H1 (cell line): ENCODE results near the gene CCSER2. TPM values are rescaled to one million over a fixed set of nuclear protein-coding genes. Genes with fewer than 3 reads are reported as not detected.

Experiments used
- CTCF ChIA-PET: fragments of 300-600 bp; sonication (Branson Sonifier 250); formaldehyde crosslinking; loops from one replicate; lab custom pipeline; 2021; ENCODE audit not compliant: partially characterized antibody; lab: Charles Lee
- POLR2A ChIA-PET: fragments of 300-600 bp; sonication (Branson Sonifier 250); formaldehyde crosslinking; loops from one replicate; lab custom pipeline; 2021; ENCODE audit warnings: inconsistent platforms; ENCODE audit not compliant: partially characterized antibody; lab: Charles Lee
- DNase-seq, 2 experiments: peaks; one replicate each; pipeline versions ENCODE4 v3.0.0 to v3.0.0-alpha.2; 2010 to 2022; ENCODE audit warnings: low spot score in 2 of 2, low read depth in 1 of 2, mixed read lengths in 1 of 2
- FAIRE-seq: peaks from 2 replicates; lab custom pipeline; 2011; peaks lifted over from hg19 to GRCh38; lab: Jason Lieb, UNC
- H2AFZ ChIP-seq: 2 replicates; pipeline ENCODE4 v1.8.1; 2012; ENCODE audit warnings: low read length, inconsistent platforms
- H2AK5ac ChIP-seq: 2 replicates; pipeline ENCODE4 v1.6.1; 2013; ENCODE audit warnings: low read depth, low read length
- H2BK120ac ChIP-seq: replicated peaks from 2 replicates; pipeline ENCODE3; 2013; ENCODE audit warnings: low read depth, low read length, inconsistent platforms
- H2BK12ac ChIP-seq: 2 replicates; pipeline ENCODE4 v1.6.1; 2013; ENCODE audit warnings: low read depth, low read length
- H2BK15ac ChIP-seq: 2 replicates; pipeline ENCODE4 v1.6.1; 2013; ENCODE audit warnings: low read length
- H2BK20ac ChIP-seq: 2 replicates; pipeline ENCODE4 v1.6.1; 2013; ENCODE audit warnings: low read length
- H2BK5ac ChIP-seq: 2 replicates; pipeline ENCODE4 v1.6.1; 2013; ENCODE audit warnings: low read depth, low read length
- H3K14ac ChIP-seq: 2 replicates; pipeline ENCODE4 v1.6.1; 2013; ENCODE audit warnings: inconsistent platforms; ENCODE audit not compliant: insufficient read length
- H3K18ac ChIP-seq: 2 replicates; pipeline ENCODE4 v1.6.1; 2013; ENCODE audit warnings: low read length; ENCODE audit errors: extremely low read depth
- H3K23ac ChIP-seq: 2 replicates; pipeline ENCODE4 v1.6.1; 2013; ENCODE audit warnings: inconsistent platforms; ENCODE audit not compliant: insufficient read length
- H3K23me2 ChIP-seq: 2 replicates; pipeline ENCODE4 v1.6.1; 2013; ENCODE audit warnings: low read depth, low read length
- H3K27ac ChIP-seq: 2 replicates; pipeline ENCODE4 v1.6.1; 2011; ENCODE audit warnings: low read depth, low read length, inconsistent platforms
- H3K27me3 ChIP-seq, 4 experiments: replicated peaks in 1 of 4; 1 replicate in 1 of 4; 2 replicates in 3 of 4; pipeline versions ENCODE4 v1.6.1 to v1.8.1; 2011 to 2013; ENCODE audit warnings: low read length in 3 of 4, mild to moderate bottlenecking in 3 of 4, inconsistent platforms in 2 of 4, mixed read lengths in 2 of 4, moderate library complexity in 1 of 4; ENCODE audit not compliant: control insufficient read depth in 3 of 4, insufficient read depth in 3 of 4; ENCODE audit errors: extremely low read depth in 1 of 4
- H3K36me3 ChIP-seq, 4 experiments: 2 replicates each; pipeline versions ENCODE4 v1.6.1 to v1.8.1; 2011 to 2013; ENCODE audit warnings: mild to moderate bottlenecking in 4 of 4, low read length in 3 of 4, moderate library complexity in 2 of 4, control low read depth in 1 of 4, inconsistent platforms in 1 of 4; ENCODE audit not compliant: insufficient read depth in 4 of 4, control insufficient read depth in 2 of 4
- H3K4ac ChIP-seq: replicated peaks from 2 replicates; pipeline ENCODE3; 2013; ENCODE audit warnings: low read length, low read depth, mixed read lengths, inconsistent platforms; ENCODE audit not compliant: insufficient read length
- H3K4me1 ChIP-seq, 4 experiments: replicated peaks in 1 of 4; 1 replicate in 1 of 4; 2 replicates in 3 of 4; pipeline versions ENCODE4 v1.6.1 to v1.8.1; 2011 to 2013; ENCODE audit warnings: low read length in 3 of 4, inconsistent platforms in 2 of 4, mixed read lengths in 1 of 4; ENCODE audit not compliant: insufficient read depth in 4 of 4, control insufficient read depth in 3 of 4
- H3K4me2 ChIP-seq, 2 experiments: 2 replicates each; pipeline versions ENCODE4 v1.6.1 to v1.8.1; 2011 to 2013; ENCODE audit warnings: low read depth in 2 of 2, low read length in 2 of 2, control low read depth in 1 of 2, inconsistent platforms in 1 of 2, mild to moderate bottlenecking in 1 of 2; ENCODE audit not compliant: insufficient read depth in 1 of 2
- H3K4me3 ChIP-seq, 4 experiments: fragments of 200-600, 300-600 bp in 1 of 4; sonication (generic), shearing (Covaris generic), sonication (Bioruptor Twin) in 1 of 4; 2 replicates each; pipeline versions ENCODE4 v1.5.1 to v1.8.1; 2011 to 2016; ENCODE audit warnings: low read length in 4 of 4, low read depth in 3 of 4, control low read depth in 2 of 4, inconsistent platforms in 2 of 4, mild to moderate bottlenecking in 2 of 4, mixed read lengths in 1 of 4, moderate library complexity in 1 of 4; ENCODE audit not compliant: insufficient read depth in 2 of 4; ENCODE audit errors: extremely low read depth in 1 of 4
- H3K56ac ChIP-seq: replicated peaks from 2 replicates; pipeline ENCODE3; 2013; ENCODE audit warnings: low read depth, mild to moderate bottlenecking, mixed read lengths, low read length, inconsistent platforms; ENCODE audit not compliant: insufficient read length
- H3K79me1 ChIP-seq: 2 replicates; pipeline ENCODE4 v1.6.1; 2013; ENCODE audit warnings: low read depth, low read length, control low read depth
- H3K79me2 ChIP-seq, 2 experiments: 2 replicates each; pipeline versions ENCODE4 v1.6.1 to v1.8.1; 2012 to 2013; ENCODE audit warnings: low read length in 2 of 2, mild to moderate bottlenecking in 2 of 2, inconsistent platforms in 1 of 2; ENCODE audit not compliant: insufficient read depth in 2 of 2, control insufficient read depth in 1 of 2
- H3K9ac ChIP-seq, 4 experiments: replicated peaks in 1 of 4; 1 replicate in 1 of 4; 2 replicates in 3 of 4; pipeline versions ENCODE4 v1.6.1 to v1.8.1; 2011 to 2013; ENCODE audit warnings: low read depth in 3 of 4, low read length in 3 of 4, control low read depth in 2 of 4, mild to moderate bottlenecking in 2 of 4, moderate library complexity in 2 of 4, inconsistent platforms in 1 of 4; ENCODE audit errors: extremely low read depth in 1 of 4
- H3K9me3 ChIP-seq, 2 experiments: 2 replicates each; pipeline versions ENCODE4 v1.6.1 to v1.8.1; 2012 to 2013; ENCODE audit warnings: mild to moderate bottlenecking in 2 of 2, moderate library complexity in 2 of 2, control low read depth in 1 of 2, inconsistent platforms in 1 of 2, low read depth in 1 of 2, low read length in 1 of 2, mixed read lengths in 1 of 2; ENCODE audit not compliant: insufficient read depth in 2 of 2
- H4K20me1 ChIP-seq, 2 experiments: replicated peaks in 1 of 2; 2 replicates each; pipeline versions ENCODE3 to v1.8.1; 2011 to 2013; ENCODE audit warnings: inconsistent platforms in 2 of 2, low read length in 2 of 2, mild to moderate bottlenecking in 1 of 2; ENCODE audit not compliant: insufficient read depth in 2 of 2, control insufficient read depth in 1 of 2
- H4K5ac ChIP-seq: 2 replicates; pipeline ENCODE4 v1.6.1; 2013; ENCODE audit warnings: low read length, low read depth, mixed read lengths, inconsistent platforms; ENCODE audit not compliant: insufficient read length
- H4K8ac ChIP-seq: 2 replicates; pipeline ENCODE4 v1.8.0; 2013; ENCODE audit warnings: mild to moderate bottlenecking, moderate library complexity, low read length, inconsistent platforms; ENCODE audit not compliant: insufficient read depth; ENCODE audit errors: extremely low read depth
- H4K91ac ChIP-seq: replicated peaks from 2 replicates; pipeline ENCODE3; 2013; ENCODE audit warnings: low read length, mixed read lengths, inconsistent platforms; ENCODE audit not compliant: insufficient read length
- ATF2 ChIP-seq: IDR thresholded peaks from 2 replicates; pipeline ENCODE4 v1.6.1; 2012; ENCODE audit warnings: low read length, inconsistent platforms
- CBX8 ChIP-seq: fragments of 300-800, 300-1000 bp; sonication (generic); IDR thresholded peaks from 2 replicates; pipeline ENCODE4 v1.7.1; 2016; ENCODE audit warnings: low read depth, low read length, borderline replicate concordance
- CHD1 ChIP-seq: IDR thresholded peaks from 2 replicates; pipeline ENCODE4 v1.6.1; 2012; ENCODE audit warnings: low read depth, low read length, improper control_type of control experiment
- EGR1 ChIP-seq: IDR thresholded peaks from 2 replicates; pipeline ENCODE4 v1.6.1; 2011; ENCODE audit warnings: low read depth, low read length, borderline replicate concordance
- KDM4A ChIP-seq: IDR thresholded peaks from one replicate; pipeline ENCODE4 v1.7.1; 2012; ENCODE audit warnings: low read depth, mild to moderate bottlenecking, moderate library complexity, low read length, inconsistent platforms; ENCODE audit not compliant: severe bottlenecking
- KDM5A ChIP-seq: fragments of 200-600 bp; IDR thresholded peaks from 2 replicates; pipeline ENCODE4 v1.7.1; 2012; ENCODE audit warnings: mild to moderate bottlenecking, low read length, inconsistent platforms, mixed read lengths
- MAX ChIP-seq: IDR thresholded peaks from 2 replicates; pipeline ENCODE4 v1.6.1; 2012; ENCODE audit warnings: inconsistent platforms
- NRF1 ChIP-seq: IDR thresholded peaks from 2 replicates; pipeline ENCODE4 v1.6.1; 2011; ENCODE audit warnings: mild to moderate bottlenecking, low read depth, low read length, improper control_type of control experiment
- POLR2AphosphoS5 ChIP-seq: IDR thresholded peaks from 2 replicates; pipeline ENCODE4 v1.6.1; 2011; ENCODE audit warnings: low read depth, low read length
- SP2 ChIP-seq: IDR thresholded peaks from 2 replicates; pipeline ENCODE4 v1.6.1; 2012; ENCODE audit warnings: mild to moderate bottlenecking, low read length, inconsistent platforms
- TAF1 ChIP-seq: IDR thresholded peaks from 2 replicates; pipeline ENCODE4 v1.6.1; 2011; ENCODE audit warnings: mild to moderate bottlenecking, low read depth, low read length
- TBP ChIP-seq: IDR thresholded peaks from 2 replicates; pipeline ENCODE4 v1.6.1; 2011; ENCODE audit warnings: low read depth, low read length, improper control_type of control experiment
- TEAD4 ChIP-seq: IDR thresholded peaks from 2 replicates; pipeline ENCODE4 v1.6.1; 2012; ENCODE audit warnings: low read depth, low read length, inconsistent platforms, mixed read lengths
- WGBS, 2 experiments: shearing (Covaris generic) in 1 of 2; methylation state at CpG; one replicate each; pipeline versions ENCODE4 v1.1.6 to v1.1.7; 2013 to 2015; ENCODE audit warnings: low lambda C conversion rate in 2 of 2, mixed read lengths in 2 of 2, inconsistent platforms in 1 of 2, low coverage in 1 of 2, missing lambda C conversion rate in 1 of 2; ENCODE audit not compliant: insufficient replicate concordance in 2 of 2, insufficient coverage in 1 of 2, insufficient read length in 1 of 2; ENCODE audit errors: extremely low coverage in 1 of 2, missing lambda C conversion rate in 1 of 2; 5-methylcytosine and 5-hydroxymethylcytosine counted together
- polyA plus RNA-seq, 7 experiments: library from polyadenylated mRNA; depleted of rRNA in 3 of 7; stranded (reverse) in 5 of 7; unstranded in 2 of 7; fragments of >200 nt in 5 of 7; fragments of 200-250 nt in 2 of 7; gene quantifications; 1 replicate in 5 of 7; 2 replicates in 1 of 7; 4 replicates in 1 of 7; pipeline versions ENCODE4 v1.2.1 to v1.2.3, GENCODE V29; 2011 to 2013; ENCODE audit warnings: missing spikeins in 2 of 7, mixed read lengths in 2 of 7
- total RNA-seq: library from RNA; stranded (reverse); fragmentation: NEBNext Ultra II Directional; extraction: Animal tissue kit (Norgen Biotek cat#: 25700); gene quantifications from 2 replicates; pipeline ENCODE4 v1.2.1, GENCODE V29; 2021

Gene CCSER2
- total and polyA plus RNA-seq, 2 of the 8 experiments (the other 6 are each of a cell fraction or from before 2014, with no cell fraction given) = 6.9 to 30.5 TPM

- H3K27ac ChIP-seq = no peak overlapping the region
- H3K18ac ChIP-seq = no peak overlapping the region
- 98% methylated on average over 2 of the region's 2 CpGs; no CpG with 5 or more reads in 1 of the 2 experiments for WGBS, 2 experiments
- H2BK120ac ChIP-seq = no peak overlapping the region
- no peak overlapping the region for H3K56ac ChIP-seq
- no peaks in the 10 kb centered on the region; a peak in 1 of 8 replicates for H3K36me3 ChIP-seq
- H4K5ac ChIP-seq = no peak overlapping the region
- no peak overlapping the region for H2BK20ac ChIP-seq
- ChIA-PET POLR2A (no interaction called here), CTCF (interaction anchor here (1.0 to 1.7 kb wide), 3 partner anchors 84 to 193 kb away, joined by 3 to 4 read pairs (median 4); no protein-coding TSS in a partner anchor)
- H4K20me1 ChIP-seq = no peaks in the 10 kb centered on the region
- H2BK5ac ChIP-seq = no peak overlapping the region
- no peaks in the 10 kb centered on the region for H3K4me1 ChIP-seq
- no peak overlapping the region for H2BK12ac ChIP-seq
- H3K79me1 ChIP-seq = no peaks in the 10 kb centered on the region
- H4K8ac ChIP-seq = no peak overlapping the region
- H3K4ac ChIP-seq = no peak overlapping the region
- no peak overlapping the region for H2AK5ac ChIP-seq
- no peak overlapping the region for H3K14ac ChIP-seq
- H4K91ac ChIP-seq = no peak overlapping the region
- no peak overlapping the region for H2BK15ac ChIP-seq
- no peak for FAIRE-seq
- H3K27me3 ChIP-seq = no peaks in the 10 kb centered on the region
- no peak for DNase-seq
- H3K23me2 ChIP-seq = no peaks in the 10 kb centered on the region
- H3K23ac ChIP-seq = no peak overlapping the region
- H3K9me3 ChIP-seq = peaks cover 0 to 8% of the 10 kb centered on the region in 2 experiments; a peak in 1 of 4 replicates
- H3K9ac ChIP-seq = no peak overlapping the region
- H3K4me2 ChIP-seq = no peak overlapping the region
- H3K4me3 ChIP-seq = no peak overlapping the region
- H3K79me2 ChIP-seq = no peaks in the 10 kb centered on the region
- no peak overlapping the region for H2AFZ ChIP-seq
- TF ChIP-seq KDM5A (no peak), TBP (no peak), MAX (no peak), CHD1 (no peak), ATF2 (no peak), SP2 (no peak), TAF1 (no peak), TEAD4 (no peak), POLR2AphosphoS5 (no peak), KDM4A (no peak), NRF1 (no peak), EGR1 (no peak), CBX8 (no peak)
These were observed 127.7 kb downstream of the CCSER2 start for GRCh38 chr10:84456126-84456525.
